ENCODE data around the gene ZNF132.
A peak's percentile ranks its signal among the peaks of the same experiment; 100 is the strongest.
"Not testable (repeated sequence)": the region's sequence is repeated elsewhere in the genome, so short reads cannot be mapped to it uniquely, and the experiment has no call there.

Gene ZNF132

DNA sequence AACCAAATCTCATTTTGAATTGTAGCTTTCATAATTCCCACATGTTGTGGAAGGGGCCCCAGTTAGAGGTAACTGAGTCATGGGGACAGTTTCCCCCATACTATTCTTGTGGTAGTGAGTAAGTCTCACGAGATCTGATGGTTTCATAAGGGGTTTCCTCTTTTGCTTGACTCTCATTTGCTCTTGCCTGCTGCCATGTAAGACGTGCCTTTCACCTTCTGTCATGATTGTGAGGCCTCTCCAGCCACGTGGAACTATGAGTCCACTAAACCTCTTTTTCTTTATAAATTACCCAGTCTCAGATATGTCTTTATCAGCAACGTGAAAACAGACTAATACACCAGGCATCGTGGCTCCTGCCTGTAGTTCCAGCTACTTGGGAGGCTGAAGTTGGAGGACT, 10.0 kb upstream of the ZNF132 start:
- Mint-ChIP-seq H3K4me3 (peak overlapping the region; percentile 84), H3K36me3 (peaks cover 11% of the 10 kb centered on the region), H3K4me1 (peaks cover 38% of the 10 kb centered on the region)
- ATAC-seq; DNase-seq (ENCODE audit: low spot score in 2 of 2); H3K9me3 Mint-ChIP-seq; H3K27ac Mint-ChIP-seq: not testable (repeated sequence)

GRCh38 chr19:58448860-58449259, 8.9 kb upstream of the ZNF132 start:
- ATAC-seq; H3K4me3 Mint-ChIP-seq; H3K27ac Mint-ChIP-seq; H3K9me3 Mint-ChIP-seq; H3K36me3 Mint-ChIP-seq; DNase-seq (ENCODE audit: low spot score in 2 of 2): not testable (repeated sequence)
- peaks cover 34% of the 10 kb centered on the region for H3K4me1 Mint-ChIP-seq

- DNase-seq (ENCODE audit: low spot score in 2 of 2); H3K27ac Mint-ChIP-seq; ATAC-seq; H3K4me3 Mint-ChIP-seq: not testable (repeated sequence)
- H3K4me1 Mint-ChIP-seq, result peaks cover 30% of the 10 kb centered on the region
- peaks cover 16% of the 10 kb centered on the region for H3K9me3 Mint-ChIP-seq
- H3K36me3 Mint-ChIP-seq, result peaks cover 12% of the 10 kb centered on the region
Observed at GRCh38 chr19:58442986-58443385, 3.0 kb upstream of the ZNF132 start.

GRCh38 chr19:58440556-58440955, 603 bp upstream of the ZNF132 start:
- peak overlapping the region; percentile 91 for H3K4me3 Mint-ChIP-seq
- ATAC-seq (no peak), DNase-seq (ENCODE audit: low spot score in 2 of 2) (no peak)
- H3K4me1 Mint-ChIP-seq, result peaks cover 33% of the 10 kb centered on the region
- peak overlapping the region; percentile 96 for H3K27ac Mint-ChIP-seq
- peaks cover 36% of the 10 kb centered on the region for H3K36me3 Mint-ChIP-seq
- peaks cover 28% of the 10 kb centered on the region for H3K9me3 Mint-ChIP-seq

- Mint-ChIP-seq H3K4me3 (no peak overlapping the region), H3K27ac (no peak overlapping the region), H3K36me3 (peaks cover 54% of the 10 kb centered on the region), H3K4me1 (peaks cover 14% of the 10 kb centered on the region), H3K9me3 (peaks cover 29% of the 10 kb centered on the region)
- no peak for ATAC-seq
- DNase-seq (ENCODE audit: low spot score in 2 of 2), result no peak
Observed at GRCh38 chr19:58434217-58434616, 5.7 kb downstream of the ZNF132 start.

GRCh38 chr19:58429745-58430144, 10.2 kb downstream of the ZNF132 start:
- ATAC-seq (no peak), DNase-seq (ENCODE audit: low spot score in 2 of 2) (no peak)
- Mint-ChIP-seq H3K36me3 (peaks cover 22% of the 10 kb centered on the region), H3K4me1 (no peaks in the 10 kb centered on the region), H3K9me3 (peaks cover 25% of the 10 kb centered on the region), H3K4me3 (no peak overlapping the region), H3K27ac (no peak overlapping the region)

- DNase-seq (ENCODE audit: low spot score in 2 of 2), result no peak
- no peak overlapping the region for H3K4me3 Mint-ChIP-seq
- no peak for ATAC-seq
- no peak overlapping the region for H3K27ac Mint-ChIP-seq
- peaks cover 11% of the 10 kb centered on the region for H3K36me3 Mint-ChIP-seq
- H3K9me3 Mint-ChIP-seq, result peaks cover 25% of the 10 kb centered on the region
- H3K4me1 Mint-ChIP-seq, result no peaks in the 10 kb centered on the region
Observed at GRCh38 chr19:58428617-58429016, 11.3 kb downstream of the ZNF132 start.

- no peaks in the 10 kb centered on the region for H3K9me3 Mint-ChIP-seq
- ATAC-seq (no peak), DNase-seq (ENCODE audit: low spot score in 2 of 2) (no peak)
- H3K36me3 Mint-ChIP-seq, result peaks cover 78% of the 10 kb centered on the region
- no peaks in the 10 kb centered on the region for H3K4me1 Mint-ChIP-seq
- no peak overlapping the region for H3K4me3 Mint-ChIP-seq
- no peak overlapping the region for H3K27ac Mint-ChIP-seq
Observed at GRCh38 chr19:58417071-58417470, 22.9 kb downstream of the ZNF132 start.

GRCh38 chr19:58416604-58417003, 23.3 kb downstream of the ZNF132 start:
- Mint-ChIP-seq H3K4me1 (no peaks in the 10 kb centered on the region), H3K36me3 (peaks cover 83% of the 10 kb centered on the region)

GRCh38 chr19:58409010-58409790, 30.8 kb downstream of the ZNF132 start:
- ATAC-seq, result peak; percentile 19

More at GRCh38 chr19:58416604-58417003, 23.3 kb downstream of the ZNF132 start:
- no peak overlapping the region for H3K27ac Mint-ChIP-seq
- DNase-seq (ENCODE audit: low spot score in 2 of 2), result no peak
- H3K9me3 Mint-ChIP-seq, result no peaks in the 10 kb centered on the region
- peak; percentile 24 for ATAC-seq
- H3K4me3 Mint-ChIP-seq, result no peak overlapping the region

GRCh38 chr19:58408152-58409009, 31.6 kb downstream of the ZNF132 start, which contains the start of gene ZNF584:
TSS of gene ZNF584 (plus strand) at chr19:58408649. CDS start at chr19:58409148, 499 bp downstream.
- Mint-ChIP-seq H3K36me3 (peaks cover 27% of the 10 kb centered on the region), H3K4me1 (peaks cover 37% of the 10 kb centered on the region), H3K4me3 (peak within 1 kb of the TSS; percentile 92), H3K27ac (peak within 1 kb of the TSS; percentile 90), H3K9me3 (no peaks in the 10 kb centered on the region)
- peak; percentile 96 for ATAC-seq
- peak; percentile 92 to 97 for DNase-seq (ENCODE audit: low spot score in 2 of 2)

More at GRCh38 chr19:58409010-58409790, 30.8 kb downstream of the ZNF132 start:
- peak overlapping the region; percentile 92 for H3K4me3 Mint-ChIP-seq
- peaks cover 34% of the 10 kb centered on the region for H3K36me3 Mint-ChIP-seq
- peak overlapping the region; percentile 90 for H3K27ac Mint-ChIP-seq
- peak in 1 of 2 donors; percentile 69 for DNase-seq (ENCODE audit: low spot score in 2 of 2)
- no peaks in the 10 kb centered on the region for H3K9me3 Mint-ChIP-seq
- H3K4me1 Mint-ChIP-seq, result peaks cover 37% of the 10 kb centered on the region

GRCh38 chr19:58407658-58408151, 32.2 kb downstream of the ZNF132 start:
- H3K36me3 Mint-ChIP-seq, result peaks cover 20% of the 10 kb centered on the region
- DNase-seq (ENCODE audit: low spot score in 2 of 2), result no peak
- no peaks in the 10 kb centered on the region for H3K9me3 Mint-ChIP-seq
- H3K4me3 Mint-ChIP-seq, result peak overlapping the region; percentile 92
- H3K4me1 Mint-ChIP-seq, result peaks cover 37% of the 10 kb centered on the region
- peak; percentile 49 for ATAC-seq
- peak overlapping the region; percentile 90 for H3K27ac Mint-ChIP-seq

GRCh38 chr19:58406818-58407657, 32.9 kb downstream of the ZNF132 start:
- Mint-ChIP-seq H3K4me1 (peaks cover 37% of the 10 kb centered on the region), H3K9me3 (no peaks in the 10 kb centered on the region), H3K27ac (peak overlapping the region; percentile 90), H3K4me3 (peak overlapping the region; percentile 92), H3K36me3 (peaks cover 14% of the 10 kb centered on the region)
- ATAC-seq (no peak), DNase-seq (ENCODE audit: low spot score in 2 of 2) (no peak)

DNA sequence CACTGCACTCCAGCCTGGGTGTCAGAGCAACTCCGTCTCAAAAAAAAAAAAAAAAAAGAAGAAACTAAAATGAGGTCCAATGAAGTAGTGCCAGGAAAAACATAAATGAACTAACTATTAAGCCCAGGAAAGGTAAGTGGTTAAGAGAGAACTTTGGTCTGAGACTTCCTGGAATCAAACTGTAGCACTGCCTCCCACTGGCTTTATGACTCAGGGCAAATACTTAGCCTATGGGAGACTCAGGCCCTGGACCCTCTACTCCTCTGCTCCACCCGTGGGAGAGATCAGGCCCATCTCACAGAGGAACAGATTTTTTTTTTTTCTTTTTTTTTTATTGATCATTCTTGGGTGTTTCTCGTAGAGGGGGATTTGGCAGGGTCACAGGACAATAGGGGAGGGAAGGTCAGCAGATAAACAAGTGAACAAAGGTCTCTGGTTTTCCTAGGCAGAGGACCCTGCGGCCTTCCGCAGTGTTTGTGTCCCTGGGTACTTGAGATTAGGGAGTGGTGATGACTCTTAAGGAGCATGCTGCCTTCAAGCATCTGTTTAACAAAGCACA, 36.0 kb downstream of the ZNF132 start:
- not testable (repeated sequence) for DNase-seq (ENCODE audit: low spot score in 2 of 2); H3K9me3 Mint-ChIP-seq; H3K4me3 Mint-ChIP-seq; ATAC-seq; H3K27ac Mint-ChIP-seq
- peaks cover 39% of the 10 kb centered on the region for H3K4me1 Mint-ChIP-seq
- peaks cover 15% of the 10 kb centered on the region for H3K36me3 Mint-ChIP-seq
